ENCODE data around the gene GGT1.
"Not testable (repeated sequence)": the region's sequence is repeated elsewhere in the genome, so short reads cannot be mapped to it uniquely, and the experiment has no call there.

GGT1 gene

DNA sequence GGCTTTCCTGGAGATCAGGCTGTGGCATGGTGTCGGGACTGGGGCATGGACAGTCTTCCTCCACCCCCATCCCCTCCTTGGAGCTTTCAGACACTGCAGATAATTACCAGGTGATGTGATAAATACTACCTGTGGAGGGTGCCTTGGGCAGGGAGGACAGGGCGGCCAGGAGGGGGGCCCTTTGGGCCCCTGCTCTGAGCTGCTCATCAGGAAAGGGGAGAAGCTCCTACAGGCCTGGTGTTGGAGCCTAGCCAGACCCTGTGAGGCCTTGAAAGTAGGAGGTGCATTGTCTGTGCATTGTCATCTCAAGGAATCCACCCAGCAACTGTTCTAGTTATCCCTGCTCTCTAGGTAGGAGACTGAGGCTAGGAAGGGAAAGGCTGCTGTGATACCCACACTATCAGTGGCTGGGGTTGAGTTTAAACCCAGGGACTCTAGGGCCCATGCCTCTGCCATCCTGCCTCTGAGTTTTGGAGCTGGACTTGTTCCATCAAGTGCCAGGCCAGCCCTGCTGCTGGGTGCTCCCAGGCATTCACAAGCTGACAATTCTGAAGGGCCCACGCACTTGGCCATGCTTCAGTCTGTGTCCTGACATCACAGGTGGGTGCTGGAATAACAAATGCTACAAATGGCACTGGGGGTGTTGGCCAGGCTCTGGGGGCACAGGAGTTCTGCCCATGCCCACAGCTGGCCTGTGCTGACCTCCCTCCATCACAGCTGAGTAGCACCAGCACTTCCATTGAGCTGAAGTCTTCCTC lies 2.9 kb upstream of the GGT1 start:
- DNase-seq (ENCODE audit: low read depth): not testable (repeated sequence)

DNA sequence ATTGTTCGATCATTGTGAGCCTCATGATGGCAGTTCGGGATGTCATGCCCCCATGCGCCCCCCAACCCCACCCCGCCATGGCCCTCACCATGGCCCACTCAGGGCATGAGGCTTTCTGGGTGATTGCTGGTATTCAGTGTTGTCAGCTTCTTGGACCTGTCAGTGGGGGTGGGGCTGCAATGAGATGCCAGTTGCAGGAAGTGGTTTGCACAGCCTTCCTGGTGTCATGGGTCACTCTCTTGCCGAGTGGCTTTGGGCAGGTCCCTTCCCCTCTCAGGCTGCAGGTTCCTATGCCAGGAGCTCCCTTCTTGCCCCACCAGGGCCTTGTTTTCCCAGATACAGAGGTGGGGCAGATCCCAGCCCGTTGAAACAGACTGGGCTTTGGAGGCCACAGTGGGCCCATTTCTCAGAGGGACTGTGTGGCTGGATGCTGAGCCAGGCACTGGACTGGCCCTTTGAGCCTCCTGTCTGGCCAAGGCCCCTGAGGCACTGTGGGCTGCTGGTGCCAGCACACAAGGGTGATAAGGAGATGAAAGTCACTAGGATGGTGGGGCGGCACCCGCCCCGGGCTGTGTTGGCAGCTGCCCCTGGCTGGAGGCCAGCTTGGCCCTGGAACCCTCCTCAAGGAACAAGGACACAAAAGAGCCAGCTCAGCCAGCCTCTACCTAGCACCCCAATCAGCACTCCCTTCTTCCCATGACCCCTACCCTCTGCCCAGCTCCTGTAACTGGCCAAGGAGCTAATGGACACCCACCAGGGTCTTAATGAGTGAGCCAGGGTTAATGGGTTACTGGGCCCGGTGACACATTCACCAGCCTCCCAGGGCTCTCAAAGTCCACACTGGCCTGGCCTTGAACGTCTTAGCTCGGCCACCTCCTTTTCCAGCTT lies 1.5 kb upstream of the GGT1 start:
- DNase-seq (ENCODE audit: low read depth): no peak

DNA sequence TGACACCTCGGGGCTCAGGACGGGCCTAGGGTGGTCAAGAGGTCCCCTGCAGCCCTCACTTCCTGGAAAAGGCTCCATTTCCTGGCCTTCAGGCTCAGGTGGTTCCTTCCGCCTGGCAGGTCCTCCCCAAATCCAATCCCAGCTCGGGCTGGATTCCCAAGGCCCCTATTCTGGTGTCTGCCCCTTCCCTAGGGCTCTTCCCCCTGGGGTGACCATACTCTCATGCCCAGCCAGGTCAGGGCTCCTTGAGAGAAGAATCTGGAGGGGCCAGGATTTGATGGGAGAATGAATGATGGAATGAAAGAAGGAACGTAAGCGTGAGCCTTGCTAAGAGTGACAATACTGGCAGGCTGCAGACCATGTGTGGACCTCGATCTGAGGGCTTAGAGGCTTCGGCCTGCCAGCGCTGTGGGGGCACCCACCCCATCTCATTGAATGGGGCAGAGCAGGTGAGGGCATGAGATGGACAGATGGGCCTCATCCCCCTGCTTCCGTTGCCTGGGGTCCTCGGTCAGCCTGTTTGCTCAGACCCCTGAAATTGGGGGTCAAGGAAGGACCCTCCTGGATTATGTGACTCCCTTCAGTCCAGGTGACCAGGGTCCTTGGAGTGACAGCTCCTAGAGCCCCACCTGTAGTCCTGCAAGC lies 766 bp upstream of the GGT1 start:
- not testable (repeated sequence) for DNase-seq (ENCODE audit: low read depth)

DNA sequence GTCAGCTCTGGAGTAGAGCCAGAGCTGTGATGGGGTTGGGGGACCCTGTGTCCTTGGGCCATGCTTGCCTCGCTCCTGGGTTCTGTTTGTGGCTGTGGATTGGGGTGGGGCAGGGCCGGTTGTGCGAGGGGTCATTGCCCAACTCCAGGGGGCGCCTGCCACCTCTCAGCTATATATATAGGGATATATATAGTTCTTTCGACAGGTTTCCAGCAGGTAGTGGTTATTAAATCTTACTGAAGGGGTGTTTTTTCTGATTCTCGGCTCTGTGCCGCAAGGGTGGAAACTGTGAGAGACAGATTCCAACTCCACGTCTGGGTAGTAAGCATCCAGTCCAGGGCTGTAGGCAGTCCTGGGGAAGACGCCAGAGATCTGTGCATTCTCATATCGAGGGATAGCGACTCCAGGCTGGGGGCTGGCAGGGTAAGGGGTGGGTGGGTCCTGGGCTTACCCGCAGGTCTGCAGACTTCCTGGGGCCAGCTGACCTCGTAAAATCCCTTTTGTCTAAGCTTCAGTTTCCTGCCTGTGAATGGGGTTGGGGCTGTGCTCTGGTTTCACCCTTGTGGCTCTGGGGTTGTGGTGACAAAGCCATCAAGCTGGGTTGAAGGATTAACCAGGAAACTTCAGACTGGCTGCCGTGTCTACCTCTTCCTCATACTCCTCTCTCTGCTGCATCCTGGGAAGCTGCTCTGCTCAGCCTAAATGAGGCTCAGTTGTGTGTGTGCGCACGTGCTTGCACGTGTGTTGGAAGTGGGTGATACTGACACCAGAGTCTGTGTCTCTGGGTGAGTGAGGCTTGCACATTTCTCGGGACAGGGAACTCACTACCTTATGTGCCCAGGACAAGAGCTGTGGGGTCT lies 1.0 kb downstream of the GGT1 start:
- not testable (repeated sequence) for DNase-seq (ENCODE audit: low read depth)

DNA sequence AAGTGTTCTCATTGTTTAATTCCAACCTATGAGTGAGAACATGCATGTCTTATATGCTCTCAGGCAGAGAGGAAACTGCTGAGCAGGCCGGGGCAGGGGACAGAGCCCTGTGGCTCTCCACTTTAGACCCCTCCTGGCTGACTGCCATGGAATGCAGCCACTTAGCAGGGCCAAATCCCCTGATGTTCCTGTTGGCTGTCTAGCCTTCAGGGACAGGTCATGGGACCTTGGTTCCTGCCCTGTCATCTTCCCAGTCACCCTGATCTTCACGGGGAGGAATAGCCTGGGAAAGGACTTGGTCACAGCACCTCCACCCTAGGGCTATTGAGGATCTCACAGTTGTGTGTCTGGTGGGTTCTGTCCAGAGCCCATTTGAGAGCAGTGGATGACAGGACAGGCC lies 3.3 kb downstream of the GGT1 start:
- not testable (repeated sequence) for DNase-seq (ENCODE audit: low read depth)

DNA sequence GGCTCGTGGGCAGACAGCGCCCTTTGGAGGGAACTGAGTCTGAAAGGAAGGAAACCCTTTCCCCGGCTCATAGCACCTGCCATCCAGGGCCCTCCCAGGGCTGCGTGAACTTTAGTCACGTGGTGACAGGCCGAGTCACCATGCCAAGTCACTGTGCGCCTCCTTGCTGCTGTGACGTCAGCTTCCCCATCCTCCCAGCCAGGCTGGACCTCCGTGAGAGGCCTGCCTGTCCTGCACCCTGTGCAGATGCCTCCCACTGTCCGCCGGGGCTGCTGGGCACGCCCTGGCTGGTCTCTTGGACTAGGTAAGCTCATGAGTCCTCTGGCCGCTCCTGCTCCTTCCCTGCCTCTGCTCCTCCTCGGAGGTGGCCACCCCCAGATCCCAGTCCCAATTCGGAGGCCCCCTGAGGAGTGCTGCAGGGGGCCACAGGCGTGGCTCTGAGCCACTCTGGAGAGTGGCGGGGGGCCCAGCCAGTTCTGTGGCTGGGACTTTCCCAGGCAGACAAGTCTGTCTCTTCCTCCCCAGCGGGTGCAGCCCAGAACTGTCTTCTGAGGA lies 4.5 kb downstream of the GGT1 start:
- peak; percentile 10 for DNase-seq (ENCODE audit: low read depth)

DNA sequence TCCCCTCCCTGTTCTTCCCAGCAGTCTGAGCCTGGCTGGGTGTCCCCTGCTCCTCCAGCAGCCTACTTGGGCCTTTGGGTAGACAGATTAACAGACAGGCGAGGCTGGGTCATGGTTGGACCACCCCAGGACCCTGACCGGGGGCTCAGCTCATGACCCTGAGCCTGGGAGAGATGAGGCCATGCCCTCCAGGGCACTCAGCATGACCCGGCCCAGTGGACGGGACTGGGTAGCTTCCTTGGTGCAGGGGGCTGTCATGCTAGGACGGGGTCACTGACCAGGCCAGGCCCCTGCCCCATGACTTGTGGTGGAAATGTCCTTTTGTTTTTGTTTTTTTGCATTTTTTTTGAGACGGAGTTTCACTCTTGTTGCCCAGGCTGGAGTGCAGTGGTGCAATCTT lies 5.3 kb downstream of the GGT1 start:
- not testable (repeated sequence) for DNase-seq (ENCODE audit: low read depth)

DNA sequence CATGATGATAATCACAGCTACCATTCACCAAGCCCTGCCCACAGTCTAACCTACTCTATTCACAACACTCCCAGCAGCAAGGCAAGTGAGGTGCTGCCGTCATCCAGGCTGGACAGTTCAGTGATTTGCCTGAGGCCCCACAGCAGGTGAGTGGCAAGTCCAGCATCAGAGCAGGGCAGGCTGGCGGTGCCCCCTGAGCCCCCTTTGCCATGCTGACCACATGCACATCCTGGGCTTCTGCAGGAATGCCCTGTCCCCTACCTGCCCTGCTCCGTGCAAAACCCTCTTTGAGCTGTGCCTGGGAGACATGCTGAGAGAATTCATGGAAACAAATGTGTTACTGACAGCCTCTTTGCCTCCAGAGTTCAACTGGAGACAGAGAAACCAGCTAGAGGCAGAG lies 6.9 kb downstream of the GGT1 start:
- DNase-seq (ENCODE audit: low read depth): not testable (repeated sequence)

DNA sequence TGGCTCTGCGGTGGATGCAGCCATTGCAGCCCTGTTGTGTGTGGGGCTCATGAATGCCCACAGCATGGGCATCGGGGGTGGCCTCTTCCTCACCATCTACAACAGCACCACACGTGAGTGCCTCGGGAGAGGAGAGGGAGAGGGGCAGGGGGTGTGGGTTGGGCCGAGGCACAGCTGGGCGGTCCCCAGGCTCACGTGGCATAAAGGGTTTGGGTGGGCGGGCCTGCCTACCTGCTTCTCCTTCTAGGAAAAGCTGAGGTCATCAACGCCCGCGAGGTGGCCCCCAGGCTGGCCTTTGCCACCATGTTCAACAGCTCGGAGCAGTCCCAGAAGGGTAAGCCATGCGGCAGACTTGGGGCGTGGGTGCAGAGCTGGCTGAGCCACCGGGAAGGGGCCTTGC lies 11.8 kb downstream of the GGT1 start:
- DNase-seq (ENCODE audit: low read depth): not testable (repeated sequence)

DNA sequence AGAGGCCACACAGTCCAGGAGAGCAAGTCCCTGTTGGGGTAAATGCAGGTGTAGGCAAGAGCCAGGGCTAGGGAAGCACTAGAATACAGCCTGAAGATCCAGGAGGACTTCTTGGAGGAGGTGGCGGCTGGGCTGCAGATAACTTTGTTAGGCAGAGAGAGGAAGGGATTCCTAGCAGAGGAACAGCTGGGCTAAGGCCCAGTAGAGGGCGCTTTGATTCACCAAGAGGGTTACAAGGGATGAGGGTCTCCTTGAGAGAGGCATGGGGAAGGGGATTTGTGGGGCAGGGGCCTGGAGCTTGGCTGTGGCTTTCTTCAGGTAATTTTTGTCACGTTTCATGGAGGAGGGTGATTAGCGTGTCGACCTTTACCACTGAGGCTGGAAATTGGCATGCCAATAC lies 18.3 kb downstream of the GGT1 start:
- DNase-seq (ENCODE audit: low read depth): not testable (repeated sequence)

DNA sequence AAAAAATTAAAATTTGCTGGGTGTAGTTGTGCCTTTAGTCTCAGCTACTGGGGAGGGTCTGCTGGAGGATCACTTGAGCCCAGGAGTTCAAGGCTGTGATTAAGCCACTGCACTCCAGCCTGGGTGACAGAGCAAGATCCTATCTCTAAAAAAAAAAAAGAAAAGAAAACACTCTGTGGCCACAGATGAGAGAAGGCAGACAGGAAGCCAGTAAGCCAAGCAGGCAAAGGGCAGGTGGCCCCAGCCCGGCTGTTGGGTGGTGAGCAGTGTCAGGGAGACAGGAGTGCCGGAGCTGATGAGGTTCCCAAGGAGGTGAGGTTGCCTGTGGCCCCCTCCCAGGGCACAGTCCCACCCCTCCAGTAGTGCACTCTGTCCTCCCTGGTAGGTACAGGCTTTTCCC lies 19.6 kb downstream of the GGT1 start:
- not testable (repeated sequence) for DNase-seq (ENCODE audit: low read depth)

DNA sequence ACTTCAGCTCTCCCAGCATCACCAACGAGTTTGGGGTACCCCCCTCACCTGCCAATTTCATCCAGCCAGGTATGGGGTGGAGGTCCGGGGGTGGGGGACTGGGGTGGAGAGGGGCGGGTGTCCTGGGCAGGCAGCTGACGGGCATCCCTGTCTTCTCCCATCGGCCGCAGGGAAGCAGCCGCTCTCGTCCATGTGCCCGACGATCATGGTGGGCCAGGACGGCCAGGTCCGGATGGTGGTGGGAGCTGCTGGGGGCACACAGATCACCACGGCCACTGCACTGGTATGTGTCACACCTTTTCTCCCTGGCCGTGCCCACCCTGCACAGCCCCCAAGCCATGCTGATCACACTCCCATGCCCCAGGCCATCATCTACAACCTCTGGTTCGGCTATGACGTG lies 24.9 kb downstream of the GGT1 start:
- not testable (repeated sequence) for DNase-seq (ENCODE audit: low read depth)

DNA sequence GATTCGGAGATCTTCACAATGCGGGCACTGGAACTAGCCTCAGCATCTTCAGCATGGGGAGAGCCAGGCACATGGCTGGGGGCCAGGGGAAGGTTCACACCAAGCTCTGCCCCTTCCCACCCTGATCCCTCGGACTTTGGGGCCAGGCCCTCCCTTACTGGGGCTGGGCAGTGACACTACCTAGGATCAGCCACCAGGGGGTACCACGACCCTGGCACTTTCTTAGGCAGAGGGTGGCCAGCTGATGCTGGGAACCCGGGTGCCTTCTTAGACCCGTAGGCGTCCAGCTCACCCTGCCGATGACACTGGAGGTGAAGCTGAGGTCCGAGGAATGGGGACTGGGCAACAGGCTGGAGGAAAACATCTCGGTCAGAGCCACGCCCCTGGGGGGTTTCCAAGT lies 26.1 kb downstream of the GGT1 start:
- not testable (repeated sequence) for DNase-seq (ENCODE audit: low read depth)

DNA sequence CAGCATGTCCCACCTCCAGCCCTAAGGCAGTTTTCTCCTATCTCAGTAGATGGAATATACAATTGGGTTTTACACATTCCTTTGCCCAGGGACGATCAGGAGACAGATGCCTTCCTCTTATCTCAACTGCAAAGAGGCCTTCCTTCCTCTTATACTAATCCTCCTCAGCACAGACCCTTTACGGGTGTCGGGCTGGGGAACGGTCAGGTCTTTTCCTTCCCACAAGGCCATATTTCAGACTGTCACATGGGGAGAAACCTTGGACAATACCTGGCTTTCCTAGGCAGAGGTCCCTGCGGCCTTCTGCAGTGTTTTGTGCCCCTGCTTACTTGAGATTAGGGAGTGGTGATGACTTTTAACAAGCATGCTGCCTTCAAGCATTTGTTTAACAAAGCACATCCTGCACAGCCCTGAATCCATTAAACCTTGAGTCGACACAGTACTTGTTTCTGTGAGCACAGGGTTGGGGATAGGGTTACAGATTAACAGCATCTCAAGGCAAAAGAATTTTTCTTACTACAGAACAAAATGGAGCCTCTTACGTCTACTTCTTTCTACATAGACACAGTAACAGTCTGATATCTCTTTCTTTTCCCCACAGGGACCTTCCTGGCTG lies 27.9 kb downstream of the GGT1 start:
- DNase-seq (ENCODE audit: low read depth): not testable (repeated sequence)

DNA sequence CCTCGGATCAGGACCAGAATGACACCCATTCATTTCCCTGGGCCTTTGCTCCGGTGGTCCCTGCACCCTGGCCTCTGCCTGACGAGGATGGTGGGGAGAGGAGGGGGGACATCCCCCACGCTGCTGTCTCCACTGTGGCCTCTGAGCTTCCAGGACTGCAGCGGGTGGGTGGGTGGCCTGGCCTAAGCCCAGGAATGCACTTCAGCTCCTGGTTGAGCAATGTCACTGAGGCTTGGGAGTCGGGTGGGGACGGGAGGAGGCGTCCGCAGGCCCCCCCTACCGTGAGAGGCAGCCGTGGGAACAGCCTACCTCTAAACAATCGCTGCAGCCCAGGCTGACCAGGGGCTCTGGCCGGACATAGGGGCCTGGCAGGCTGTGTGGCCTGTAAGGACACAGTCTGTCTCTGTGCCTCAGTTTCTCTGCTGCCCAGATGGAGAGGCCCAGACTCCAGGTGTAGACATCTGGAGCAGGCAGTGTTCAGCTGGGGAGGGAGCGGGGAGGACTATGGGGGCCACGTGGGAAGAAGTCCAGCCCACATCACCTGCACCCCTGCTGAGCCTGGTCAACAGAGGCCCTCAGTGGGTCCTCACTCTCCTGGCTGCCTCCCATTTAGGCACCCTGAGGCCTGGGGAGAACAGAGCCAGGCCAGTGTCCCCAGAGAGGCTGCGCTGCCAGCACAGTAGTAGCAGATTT lies 28.6 kb downstream of the GGT1 start:
- not testable (repeated sequence) for DNase-seq (ENCODE audit: low read depth)

DNA sequence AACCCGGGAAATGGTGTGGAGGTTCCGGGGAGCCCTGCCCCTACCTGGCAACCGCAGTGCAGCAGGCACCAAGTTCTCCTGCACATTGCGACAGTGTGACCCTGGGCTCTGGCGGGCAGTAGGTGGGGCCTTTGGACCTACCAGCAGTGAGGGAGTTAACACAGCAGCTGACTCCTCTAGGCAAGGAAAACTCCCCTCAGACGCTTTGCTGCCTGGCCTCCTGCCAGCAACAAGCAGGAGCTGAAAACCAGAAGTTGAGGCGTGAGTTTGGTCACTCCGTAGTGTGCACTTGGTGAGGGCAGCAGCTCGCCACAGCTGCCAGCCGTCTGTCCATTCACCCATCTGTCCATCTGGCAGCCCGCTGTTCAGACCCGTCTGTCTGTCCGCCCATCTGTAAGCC lies 29.6 kb downstream of the GGT1 start:
- not testable (repeated sequence) for DNase-seq (ENCODE audit: low read depth)

DNA sequence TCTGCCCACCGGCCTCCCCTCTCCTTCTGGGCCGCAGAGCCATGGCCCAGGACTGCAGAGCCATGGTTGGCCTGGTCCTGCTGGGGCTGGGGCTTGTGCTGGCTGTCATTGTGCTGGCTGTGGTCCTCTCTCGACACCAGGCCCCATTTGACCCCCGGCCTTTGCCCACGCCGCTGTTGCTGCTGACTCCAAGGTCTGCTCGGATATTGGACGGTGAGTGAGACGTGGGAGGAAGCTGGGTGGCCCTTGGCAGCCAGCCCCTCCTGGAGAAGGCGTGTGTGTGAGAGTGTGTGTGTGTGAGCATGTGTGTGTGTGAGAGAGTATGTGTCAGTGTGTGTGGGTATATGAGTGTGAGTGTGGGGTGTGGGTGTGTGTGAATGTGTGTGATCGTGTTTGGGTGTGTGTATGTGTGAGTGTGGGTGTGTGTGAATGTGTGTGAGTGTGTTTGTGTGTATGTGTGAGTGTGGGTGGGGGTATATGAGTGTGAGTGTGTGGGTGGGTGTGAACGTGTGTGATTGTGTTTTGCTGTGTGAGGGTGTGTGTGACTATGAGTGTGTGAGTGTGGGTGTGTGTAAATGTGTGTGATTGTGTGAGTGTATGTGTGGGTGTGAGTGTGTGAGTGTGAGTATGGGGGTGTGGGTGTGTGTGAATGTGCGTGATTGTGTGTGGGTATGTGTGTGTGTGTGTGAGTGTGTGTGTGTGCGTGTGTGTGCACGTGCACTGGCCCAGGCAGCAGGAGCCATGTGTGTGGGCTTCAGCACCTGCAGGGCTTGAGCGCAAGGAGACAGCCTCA lies 30.4 kb downstream of the GGT1 start:
- DNase-seq (ENCODE audit: low read depth): not testable (repeated sequence)

DNA sequence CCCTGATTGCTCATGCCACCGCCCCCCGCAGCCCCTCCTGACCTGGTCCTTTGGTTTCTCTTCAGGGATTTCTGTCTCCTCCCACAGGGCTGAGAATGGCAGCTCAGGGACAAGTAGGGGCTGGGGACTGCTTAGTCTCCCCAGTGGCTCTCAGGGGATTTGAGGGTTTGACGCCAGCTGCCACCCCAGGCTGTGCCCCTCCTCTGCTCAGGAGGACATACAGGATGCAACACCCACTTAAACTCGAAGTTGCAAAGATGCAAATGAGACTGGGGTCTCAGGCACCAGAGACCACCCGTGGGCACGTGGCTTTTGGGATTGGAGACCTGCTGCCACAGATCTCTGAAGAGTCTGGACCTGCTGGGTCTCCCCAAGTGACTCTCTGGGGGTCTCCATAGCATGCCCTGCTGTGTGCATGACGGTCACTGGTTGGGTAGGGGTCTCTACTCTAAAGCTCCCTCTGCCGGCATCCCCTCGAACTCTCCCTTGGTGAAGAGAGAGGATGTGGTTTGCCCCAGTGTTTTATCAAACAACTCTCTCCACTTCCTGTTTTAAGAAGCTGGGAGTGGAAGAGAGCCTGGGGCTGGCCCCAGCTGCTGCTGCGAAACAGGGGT lies 31.9 kb downstream of the GGT1 start:
- DNase-seq (ENCODE audit: low read depth): not testable (repeated sequence)

DNA sequence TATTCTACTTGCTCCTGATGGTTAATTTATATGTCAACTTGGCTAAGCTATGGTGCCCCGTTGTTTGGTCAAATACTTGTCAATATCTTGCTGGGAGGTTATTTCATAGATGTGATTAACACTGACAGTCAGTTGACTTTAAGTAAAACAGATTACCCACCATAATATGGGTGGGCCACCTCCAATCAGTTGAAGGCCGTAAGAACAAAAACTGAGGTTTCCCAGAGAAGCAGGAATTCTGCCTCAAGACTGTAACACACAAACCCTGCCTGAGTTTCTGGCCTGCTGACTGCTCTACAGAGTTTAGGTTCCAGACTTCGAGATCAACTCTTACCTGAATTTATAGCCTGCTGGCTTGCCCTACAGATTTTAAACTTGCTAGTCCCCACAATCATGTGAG lies 33.5 kb downstream of the GGT1 start:
- DNase-seq (ENCODE audit: low read depth): not testable (repeated sequence)
